Neuronal stem cell (in vitro differentiated cells): ENCODE data around the gene SRCAP.

Experiments used
- DNase-seq: peaks from one replicate; pipeline ENCODE4 v3.0.0-alpha.2; 2013; ENCODE audit warnings: low spot score
- H2AFZ ChIP-seq: one replicate; pipeline ENCODE4 v1.6.1; 2013; ENCODE audit warnings: mild to moderate bottlenecking, low read length, inconsistent platforms
- H2AK5ac ChIP-seq: 2 replicates; pipeline ENCODE4 v1.6.1; 2013; ENCODE audit warnings: low read depth, mild to moderate bottlenecking, inconsistent platforms, low read length, moderate library complexity, mixed read lengths
- H2BK120ac ChIP-seq: 2 replicates; pipeline ENCODE4 v1.6.1; 2013; ENCODE audit warnings: low read depth, mild to moderate bottlenecking, inconsistent platforms, low read length, moderate library complexity, mixed read lengths
- H2BK12ac ChIP-seq: one replicate; pipeline ENCODE4 v1.6.1; 2013; ENCODE audit warnings: low read length, inconsistent platforms
- H2BK15ac ChIP-seq: 2 replicates; pipeline ENCODE4 v1.6.1; 2013; ENCODE audit warnings: mild to moderate bottlenecking, low read length, inconsistent platforms, mixed read lengths
- H2BK5ac ChIP-seq: one replicate; pipeline ENCODE4 v1.6.1; 2013; ENCODE audit warnings: inconsistent platforms, mild to moderate bottlenecking, low read length, moderate library complexity
- H3K14ac ChIP-seq: one replicate; pipeline ENCODE4 v1.6.1; 2013; ENCODE audit warnings: low read length, inconsistent platforms
- H3K18ac ChIP-seq: 2 replicates; pipeline ENCODE4 v1.6.1; 2013; ENCODE audit warnings: low read length, inconsistent platforms
- H3K23ac ChIP-seq: 2 replicates; pipeline ENCODE4 v1.6.1; 2013; ENCODE audit warnings: low read depth, mild to moderate bottlenecking, mixed read lengths, low read length, inconsistent platforms; ENCODE audit not compliant: poor library complexity
- H3K27ac ChIP-seq: replicated peaks from 3 replicates; pipeline ENCODE4 v1.5.1; 2013; ENCODE audit warnings: low read length, inconsistent platforms
- H3K27me3 ChIP-seq, 3 experiments: 2 replicates each; pipeline ENCODE4 v1.6.1; 2013; ENCODE audit warnings: low read length in 3 of 3, mild to moderate bottlenecking in 2 of 3, inconsistent platforms in 1 of 3, low read depth in 1 of 3, mixed read lengths in 1 of 3, moderate library complexity in 1 of 3; ENCODE audit not compliant: control insufficient read depth in 3 of 3, insufficient read depth in 3 of 3
- H3K36me3 ChIP-seq, 2 donors: replicated peaks in 1 of 2; 2 replicates each; pipeline ENCODE4 v1.6.1; 2013; ENCODE audit warnings: low read length in 2 of 2; ENCODE audit not compliant: control insufficient read depth in 2 of 2, insufficient read depth in 2 of 2
- H3K4ac ChIP-seq: 2 replicates; pipeline ENCODE4 v1.6.1; 2013; ENCODE audit warnings: inconsistent platforms, mild to moderate bottlenecking, low read length, moderate library complexity
- H3K4me1 ChIP-seq, 2 donors: 1 replicate in 1 of 2; 2 replicates in 1 of 2; pipeline ENCODE4 v1.6.1; 2013; ENCODE audit warnings: low read length in 2 of 2, low read depth in 1 of 2; ENCODE audit not compliant: control insufficient read depth in 2 of 2, insufficient read depth in 1 of 2
- H3K4me2 ChIP-seq: one replicate; pipeline ENCODE4 v1.6.1; 2013; ENCODE audit warnings: mild to moderate bottlenecking, low read length, inconsistent platforms; ENCODE audit not compliant: insufficient read depth, poor library complexity, severe bottlenecking
- H3K4me3 ChIP-seq, 2 donors: 2 replicates each; pipeline ENCODE4 v1.5.1; 2013; ENCODE audit warnings: low read length in 2 of 2, mild to moderate bottlenecking in 2 of 2, inconsistent platforms in 1 of 2, moderate library complexity in 1 of 2
- H3K79me1 ChIP-seq: one replicate; pipeline ENCODE4 v1.6.1; 2013; ENCODE audit warnings: low read depth, mild to moderate bottlenecking, inconsistent platforms, low read length, moderate library complexity
- H3K9ac ChIP-seq: one replicate; pipeline ENCODE4 v1.6.1; 2013; ENCODE audit warnings: mild to moderate bottlenecking, low read depth, low read length, inconsistent platforms; ENCODE audit not compliant: poor library complexity
- H3K9me3 ChIP-seq, 2 donors: replicated peaks in 1 of 2; 2 replicates each; pipeline versions ENCODE3 to v1.6.1; 2013; ENCODE audit warnings: low read length in 2 of 2, mild to moderate bottlenecking in 2 of 2, inconsistent platforms in 1 of 2, low read depth in 1 of 2, mixed read lengths in 1 of 2, moderate library complexity in 1 of 2; ENCODE audit not compliant: control insufficient read depth in 2 of 2, insufficient read depth in 1 of 2
- H4K8ac ChIP-seq: one replicate; pipeline ENCODE4 v1.6.1; 2013; ENCODE audit warnings: low read depth, mild to moderate bottlenecking, inconsistent platforms, low read length, moderate library complexity
- H4K91ac ChIP-seq: one replicate; pipeline ENCODE4 v1.6.1; 2013; ENCODE audit warnings: low read length, low read depth, mild to moderate bottlenecking, inconsistent platforms; ENCODE audit not compliant: poor library complexity
- WGBS, 2 donors: extraction: QIAGEN DNeasy Blood & Tissue Kit; methylation state at CpG; one replicate each; pipeline ENCODE4 v1.1.7; 2013; ENCODE audit warnings: missing lambda C conversion rate in 2 of 2, mixed read lengths in 1 of 2; ENCODE audit not compliant: insufficient read length in 2 of 2, insufficient replicate concordance in 1 of 2; ENCODE audit errors: extremely low coverage in 2 of 2; 5-methylcytosine and 5-hydroxymethylcytosine counted together

The SRCAP gene

GRCh38 chr16:30711712-30712111 is 12.7 kb downstream of the SRCAP start:
- no peaks in the 10 kb centered on the region for H3K4me1 ChIP-seq
- WGBS, 2 donors, result no CpG with 5 or more reads among the region's 1 CpG
- H3K23ac ChIP-seq, result no peak overlapping the region
- no peak overlapping the region for H3K4me2 ChIP-seq
- no peak overlapping the region for H3K27ac ChIP-seq
- no peak overlapping the region for H3K4ac ChIP-seq
- H3K27me3 ChIP-seq, result peaks cover 0 to 1% (median 0%) of the 10 kb centered on the region in 3 experiments
- peaks cover 3% of the 10 kb centered on the region for H3K79me1 ChIP-seq
- H4K91ac ChIP-seq, result no peak overlapping the region
- no peak overlapping the region for H3K4me3 ChIP-seq
- DNase-seq, result no peak
- H3K9ac ChIP-seq, result no peak overlapping the region
- H2AK5ac ChIP-seq, result no peak overlapping the region
- no peak overlapping the region for H4K8ac ChIP-seq
- H3K36me3 ChIP-seq, result peaks cover 77 to 93% of the 10 kb centered on the region in 2 donors
- no peak overlapping the region for H3K18ac ChIP-seq
- no peak overlapping the region for H2BK15ac ChIP-seq
- no peak overlapping the region for H3K14ac ChIP-seq
- H3K9me3 ChIP-seq, result peaks cover 0 to 2% of the 10 kb centered on the region in 2 donors
- no peak overlapping the region for H2BK12ac ChIP-seq
- H2AFZ ChIP-seq, result no peak overlapping the region
- no peak overlapping the region for H2BK5ac ChIP-seq
- no peak overlapping the region for H2BK120ac ChIP-seq

GRCh38 chr16:30715750-30716445 is 16.9 kb downstream of the SRCAP start:
- Histone ChIP-seq H2BK12ac (no peak overlapping the region), H4K91ac (no peak overlapping the region), H3K36me3 (peaks cover 60 to 89% of the 10 kb centered on the region in 2 donors), H3K27me3 (peaks cover 0 to 1% (median 0%) of the 10 kb centered on the region in 3 experiments), H3K18ac (no peak overlapping the region), H3K23ac (no peak overlapping the region), H3K4me2 (no peak overlapping the region), H3K27ac (no peak overlapping the region), H2BK5ac (no peak overlapping the region), H3K9ac (no peak overlapping the region), H2AFZ (no peak overlapping the region), H3K9me3 (peaks cover 0 to 2% of the 10 kb centered on the region in 2 donors), H3K4ac (no peak overlapping the region), H4K8ac (no peak overlapping the region), H3K4me1 (no peaks in the 10 kb centered on the region), H3K79me1 (peaks cover 5% of the 10 kb centered on the region), H2AK5ac (no peak overlapping the region), H3K4me3 (no peak overlapping the region), H2BK15ac (no peak overlapping the region), H3K14ac (no peak overlapping the region), H2BK120ac (no peak overlapping the region)
- no peak for DNase-seq
- WGBS, 2 donors, result no CpG with 5 or more reads among the region's 17 CpGs

GRCh38 chr16:30720086-30720485 is 21.1 kb downstream of the SRCAP start:
- Histone ChIP-seq H3K4ac (no peak overlapping the region), H2AK5ac (no peak overlapping the region), H3K4me1 (no peaks in the 10 kb centered on the region), H2BK120ac (no peak overlapping the region), H4K91ac (no peak overlapping the region), H2BK12ac (no peak overlapping the region), H3K4me2 (no peak overlapping the region), H2BK15ac (no peak overlapping the region), H3K27ac (no peak overlapping the region), H3K23ac (no peak overlapping the region), H2AFZ (no peak overlapping the region), H3K9ac (no peak overlapping the region), H3K9me3 (no peaks in the 10 kb centered on the region), H4K8ac (no peak overlapping the region), H3K36me3 (peaks cover 72 to 95% of the 10 kb centered on the region in 2 donors), H3K14ac (no peak overlapping the region), H2BK5ac (no peak overlapping the region), H3K79me1 (peaks cover 3% of the 10 kb centered on the region), H3K27me3 (no peaks in the 10 kb centered on the region), H3K4me3 (no peak overlapping the region), H3K18ac (no peak overlapping the region)
- DNase-seq, result no peak
- WGBS, 2 donors, result no CpG with 5 or more reads among the region's 11 CpGs

DNA sequence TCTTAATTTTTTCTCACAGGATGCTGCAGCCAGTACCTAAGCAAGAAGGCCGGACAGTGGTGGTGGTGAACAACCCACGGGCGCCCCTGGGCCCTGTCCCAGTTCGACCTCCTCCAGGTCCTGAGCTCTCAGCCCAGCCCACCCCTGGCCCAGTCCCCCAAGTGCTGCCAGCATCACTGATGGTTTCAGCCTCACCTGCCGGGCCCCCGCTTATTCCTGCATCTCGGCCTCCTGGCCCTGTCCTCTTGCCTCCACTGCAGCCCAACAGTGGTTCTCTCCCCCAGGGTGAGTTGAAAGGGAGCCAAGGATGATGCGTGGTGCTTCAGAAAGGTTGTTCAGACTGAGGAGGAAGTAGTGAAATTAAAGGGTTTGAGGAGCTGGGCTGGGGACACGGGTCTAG is 21.7 kb downstream of the SRCAP start:
- peaks cover 3% of the 10 kb centered on the region for H3K79me1 ChIP-seq
- no peak overlapping the region for H3K18ac ChIP-seq
- no peak overlapping the region for H2BK15ac ChIP-seq
- H3K27ac ChIP-seq, result no peak overlapping the region
- no peak overlapping the region for H3K4ac ChIP-seq
- H2AK5ac ChIP-seq, result no peak overlapping the region
- no peaks in the 10 kb centered on the region for H3K27me3 ChIP-seq
- no peak overlapping the region for H2BK120ac ChIP-seq
- H3K23ac ChIP-seq, result no peak overlapping the region
- H3K4me3 ChIP-seq, result no peak overlapping the region
- H2AFZ ChIP-seq, result no peak overlapping the region
- H3K4me1 ChIP-seq, result no peaks in the 10 kb centered on the region
- H3K9me3 ChIP-seq, result no peaks in the 10 kb centered on the region
- WGBS, 2 donors, result no CpG with 5 or more reads among the region's 9 CpGs
- no peak overlapping the region for H3K14ac ChIP-seq
- no peak overlapping the region for H4K8ac ChIP-seq
- H2BK12ac ChIP-seq, result no peak overlapping the region
- no peak overlapping the region for H3K9ac ChIP-seq
- no peak overlapping the region for H2BK5ac ChIP-seq
- H3K36me3 ChIP-seq, result peaks cover 75 to 96% of the 10 kb centered on the region in 2 donors
- no peak for DNase-seq
- no peak overlapping the region for H4K91ac ChIP-seq
- H3K4me2 ChIP-seq, result no peak overlapping the region
